HL-60/S4 treated with phorbol 12-myristate 13-acetate at 8.2 ng/mL for 4 days and 3 days (cell line): ENCODE results near the gene C18orf63.
"Not testable (repeated sequence)": the region's sequence is repeated elsewhere in the genome, so short reads cannot be mapped to it uniquely, and the experiment has no call there.

ENCODE experiments used
- in situ Hi-C: fragments of 300-500 bp; cut with MboI; formaldehyde crosslinking; loops from 2 replicates; pipeline ENCODE4 v1.15.0; 2022; ENCODE audit warnings: low sequenced_read_pairs

C18orf63 gene

GRCh38 chr18:74316257-74317170, 875 bp downstream of the C18orf63 start:
- in situ Hi-C loops = no loop called here

GRCh38 chr18:74326231-74326630, 10.6 kb downstream of the C18orf63 start:
- in situ Hi-C loops = no loop called here

DNA sequence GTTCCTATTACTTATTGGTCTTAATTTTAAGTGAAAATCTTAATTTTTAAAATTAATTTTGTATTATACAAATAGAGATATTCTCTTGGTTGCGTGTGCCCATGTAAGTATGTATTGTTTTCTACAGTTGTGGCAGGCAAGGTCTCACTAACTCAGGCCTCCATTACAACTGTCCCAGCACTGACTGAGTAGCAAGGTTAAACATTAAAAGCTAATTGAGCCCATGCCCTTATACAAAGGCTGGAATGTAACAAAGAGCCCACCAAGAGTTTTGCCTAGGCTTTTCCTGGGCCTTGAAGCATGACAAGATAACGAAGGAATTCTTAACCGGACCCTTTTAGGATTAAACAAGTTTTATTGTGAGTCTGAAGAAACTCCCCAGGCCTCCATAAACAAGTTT, 11.2 kb downstream of the C18orf63 start:
- in situ Hi-C loops = not testable (repeated sequence)

- in situ Hi-C loops = no loop called here
These were observed 12.6 kb downstream of the C18orf63 start for GRCh38 chr18:74328206-74328605.

- in situ Hi-C loops = no loop called here
These were observed 14.1 kb downstream of the C18orf63 start for GRCh38 chr18:74329688-74330205.

- in situ Hi-C loops = no loop called here
These were observed 15.8 kb downstream of the C18orf63 start for GRCh38 chr18:74331404-74331803.

GRCh38 chr18:74333091-74333490, 17.5 kb downstream of the C18orf63 start:
- in situ Hi-C loops = no loop called here

DNA sequence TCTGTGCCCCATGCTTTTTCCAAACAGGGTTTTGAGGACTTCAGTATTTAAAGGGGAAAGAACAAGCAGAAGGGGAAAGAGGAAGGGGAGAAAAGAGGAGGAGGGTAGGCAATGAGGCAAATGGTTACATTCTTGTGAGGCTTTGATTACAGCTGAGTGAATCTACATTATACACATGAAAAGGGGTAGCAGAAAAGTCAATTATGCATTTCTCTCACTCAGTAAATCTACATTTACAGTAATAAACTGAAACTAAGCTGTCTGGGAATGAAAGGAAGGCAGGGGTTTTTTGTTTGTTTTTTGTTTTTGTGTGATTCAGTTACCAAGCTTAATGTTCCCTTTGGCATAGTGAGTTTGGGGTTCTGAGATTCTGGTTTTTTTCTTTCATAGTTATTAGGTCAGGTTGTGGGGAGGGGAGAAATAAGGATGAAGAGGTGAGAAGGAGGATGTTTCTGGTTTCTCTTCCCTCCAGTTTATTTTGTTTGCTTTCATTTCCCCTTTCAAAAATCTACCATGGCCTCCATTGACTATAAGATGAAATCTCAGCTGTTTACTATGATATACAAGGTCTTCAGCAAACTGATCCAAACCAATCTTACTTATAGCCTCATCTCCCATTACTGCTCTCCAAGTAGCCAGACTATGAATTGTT, 18.7 kb downstream of the C18orf63 start:
- in situ Hi-C loops = no loop called here

GRCh38 chr18:74336656-74337055, 21.0 kb downstream of the C18orf63 start:
- in situ Hi-C loops = no loop called here

DNA sequence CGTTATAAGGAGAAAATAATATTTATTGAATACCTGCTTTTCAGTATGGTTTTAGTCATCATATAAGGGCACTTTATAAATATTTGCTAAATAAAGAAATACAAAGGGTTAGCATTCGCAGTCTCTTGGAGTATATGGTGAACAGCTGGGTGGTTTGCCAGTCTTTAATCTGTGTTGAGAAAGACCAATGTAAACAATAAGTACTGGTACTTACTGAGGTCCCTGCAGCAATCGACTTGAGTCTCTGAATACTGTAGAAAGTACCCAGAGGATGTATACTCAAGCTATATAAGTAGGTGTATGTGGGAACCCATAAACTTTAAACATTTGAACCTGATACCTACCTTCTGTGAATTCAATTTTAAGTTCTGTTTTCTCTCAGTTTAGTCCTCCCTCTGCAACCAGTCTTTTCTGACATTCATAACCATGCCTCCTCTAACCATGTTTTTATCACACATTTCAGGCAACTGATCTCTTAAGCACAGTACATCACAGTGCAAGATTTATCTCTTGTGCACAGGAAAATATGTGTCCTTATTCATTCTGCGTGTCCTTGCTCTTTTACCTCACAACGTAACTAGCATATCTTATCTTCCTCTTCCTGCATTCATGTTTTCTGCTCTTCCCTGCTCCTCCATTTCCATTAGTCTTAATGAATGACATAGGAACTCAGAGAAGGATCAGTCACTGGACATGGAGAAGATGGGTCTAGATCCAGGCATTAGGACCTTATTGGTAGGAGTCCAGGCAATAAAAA, 21.7 kb downstream of the C18orf63 start:
- in situ Hi-C loops = no loop called here

GRCh38 chr18:74337912-74338309, 22.3 kb downstream of the C18orf63 start:
- in situ Hi-C loops = no loop called here

DNA sequence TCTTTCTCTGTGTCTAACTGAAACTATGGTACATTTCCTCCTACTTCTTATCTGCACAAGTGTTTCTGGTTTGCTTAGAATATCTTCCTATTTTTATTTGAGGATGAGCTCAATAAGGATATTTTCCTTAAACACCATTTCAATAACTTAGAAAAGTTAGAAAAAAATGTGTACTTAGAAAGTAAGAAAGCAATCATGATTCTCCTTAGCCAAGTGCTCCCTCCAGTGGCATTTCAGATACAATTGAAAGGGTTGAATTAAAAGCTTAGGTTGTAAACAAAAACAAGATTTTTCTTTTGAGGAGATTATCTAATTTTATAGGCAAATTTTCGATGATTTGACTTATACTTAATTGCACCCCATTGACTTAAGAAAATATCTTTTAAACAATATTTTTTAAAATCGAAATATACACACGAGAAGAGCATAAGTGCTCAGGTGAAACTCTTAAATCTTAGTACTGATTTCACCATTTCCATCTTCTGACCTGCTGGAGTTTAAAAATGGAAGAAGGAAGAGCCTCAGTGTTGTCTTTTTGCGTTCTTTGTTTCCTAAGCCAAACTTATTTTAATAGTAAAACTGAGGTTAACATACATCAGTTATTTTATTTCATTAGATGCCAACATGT, 26.9 kb downstream of the C18orf63 start:
- in situ Hi-C loops = no loop called here

- in situ Hi-C loops = no loop called here
These were observed 30.6 kb downstream of the C18orf63 start for GRCh38 chr18:74346206-74346605.

DNA sequence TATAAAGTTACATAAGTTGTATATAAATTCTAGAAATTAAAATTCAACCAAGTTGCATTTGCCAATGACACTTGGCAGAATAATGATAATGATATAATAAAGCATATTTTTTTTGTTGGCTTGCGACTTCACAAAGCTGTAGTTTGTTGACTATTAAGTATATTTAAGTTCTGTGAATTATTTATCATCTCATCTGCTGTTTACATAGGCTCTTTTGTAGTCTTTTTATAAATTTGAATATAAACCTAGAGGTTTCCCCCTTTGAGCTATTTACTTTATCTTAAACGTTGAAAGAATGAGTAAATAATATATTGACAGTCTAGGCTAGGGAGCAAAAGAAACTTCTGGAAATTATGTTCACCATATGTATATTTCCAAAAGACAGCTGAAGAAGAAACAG, 32.9 kb downstream of the C18orf63 start:
- in situ Hi-C loops = no loop called here

DNA sequence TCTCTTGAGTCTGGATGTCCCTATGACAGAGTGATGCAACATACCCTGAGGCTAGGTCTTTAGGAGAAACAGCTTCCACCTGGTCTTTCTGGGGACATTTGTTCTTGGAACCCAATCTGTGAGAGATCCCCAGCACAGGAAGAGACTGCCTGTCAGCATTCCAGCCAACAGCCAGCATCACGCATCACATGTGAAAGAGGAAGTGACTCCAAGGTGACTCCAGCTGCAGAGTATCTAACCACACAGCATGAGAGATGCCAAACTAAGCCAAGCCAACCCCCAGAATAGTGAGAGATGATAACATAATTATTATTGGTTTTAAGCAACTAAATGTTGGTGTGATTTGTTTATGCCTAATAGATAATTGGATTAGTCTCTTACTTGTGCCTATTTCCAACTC, 35.7 kb downstream of the C18orf63 start:
- in situ Hi-C loops = no loop called here

GRCh38 chr18:74353169-74353775, 37.6 kb downstream of the C18orf63 start:
- in situ Hi-C loops = no loop called here

GRCh38 chr18:74356959-74357358, 41.3 kb downstream of the C18orf63 start:
- in situ Hi-C loops = no loop called here

GRCh38 chr18:74360852-74361655, 45.4 kb downstream of the C18orf63 start:
- in situ Hi-C loops = no loop called here

DNA sequence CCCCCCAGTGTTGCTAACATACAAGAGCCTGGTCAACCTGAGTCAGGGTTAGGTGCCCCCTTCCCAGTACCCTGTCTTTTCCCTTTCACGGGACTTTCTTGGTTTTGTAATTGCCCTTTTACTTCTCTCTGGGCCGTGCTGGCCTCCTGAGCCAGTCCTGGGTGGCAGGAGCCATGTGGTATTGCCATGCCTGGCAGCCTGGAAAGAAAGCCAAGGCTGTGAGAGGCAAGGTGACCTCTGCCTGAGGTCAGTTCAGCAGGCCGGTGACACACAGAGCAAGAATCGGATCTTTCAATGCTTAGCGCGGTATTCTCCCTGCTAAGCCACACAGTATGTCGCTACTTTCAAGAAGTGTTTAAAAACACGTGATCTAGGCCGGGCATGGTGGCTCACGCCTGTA, 52.3 kb downstream of the C18orf63 start:
- in situ Hi-C loops = no loop called here
